Memory B cell (primary cell): ENCODE results near the gene GPAM.
"Not testable (repeated sequence)": the region's sequence is repeated elsewhere in the genome, so short reads cannot be mapped to it uniquely, and the experiment has no call there.

Experiments
- ATAC-seq: fragments of 150-1000 bp; cut with Tn5 transposase; 2 replicates; pipeline ENCODE4 v1.10.0; 2021; ENCODE audit warnings: low read depth, mild to moderate bottlenecking, moderate library complexity
- DNase-seq, 2 donors: peaks; one replicate each; pipeline ENCODE4 v3.0.0; 2022; ENCODE audit warnings: low spot score in 2 of 2
- H3K27ac Mint-ChIP-seq: one replicate; pipeline ENCODE4 v1.8.0; 2022; ENCODE audit warnings: mild to moderate bottlenecking, moderate library complexity, mixed read lengths
- H3K27me3 Mint-ChIP-seq: one replicate; pipeline ENCODE4 v1.8.0; 2022; ENCODE audit warnings: mixed read lengths
- H3K36me3 Mint-ChIP-seq: one replicate; pipeline ENCODE4 v1.8.0; 2022; ENCODE audit warnings: mild to moderate bottlenecking, mixed read lengths
- H3K4me1 Mint-ChIP-seq: one replicate; pipeline ENCODE4 v1.8.0; 2022; ENCODE audit warnings: mixed read lengths
- H3K4me3 Mint-ChIP-seq: one replicate; pipeline ENCODE4 v1.8.0; 2022; ENCODE audit warnings: mild to moderate bottlenecking, moderate library complexity, mixed read lengths
- H3K9me3 Mint-ChIP-seq: one replicate; pipeline ENCODE4 v1.8.0; 2022; ENCODE audit warnings: mixed read lengths

The GPAM gene

GRCh38 chr10:112208997-112209396 lies 25.4 kb upstream of the GPAM start:
- ATAC-seq (no peak), DNase-seq (no peak)
- Mint-ChIP-seq H3K36me3 (no peaks in the 10 kb centered on the region), H3K27me3 (peaks cover 1% of the 10 kb centered on the region), H3K4me1 (peaks cover 29% of the 10 kb centered on the region), H3K4me3 (no peak overlapping the region), H3K9me3 (no peaks in the 10 kb centered on the region), H3K27ac (no peak overlapping the region)

GRCh38 chr10:112208292-112208691 lies 24.7 kb upstream of the GPAM start:
- no peaks in the 10 kb centered on the region for H3K36me3 Mint-ChIP-seq
- H3K27me3 Mint-ChIP-seq = no peaks in the 10 kb centered on the region
- H3K27ac Mint-ChIP-seq = no peak overlapping the region
- no peaks in the 10 kb centered on the region for H3K9me3 Mint-ChIP-seq
- no peak overlapping the region for H3K4me3 Mint-ChIP-seq
- DNase-seq (no peak), ATAC-seq (no peak)
- peaks cover 24% of the 10 kb centered on the region for H3K4me1 Mint-ChIP-seq

GRCh38 chr10:112203328-112204076 lies 19.9 kb upstream of the GPAM start:
- peak; percentile 76 for ATAC-seq
- Mint-ChIP-seq H3K27me3 (no peaks in the 10 kb centered on the region), H3K9me3 (no peaks in the 10 kb centered on the region), H3K4me3 (peak overlapping the region; percentile 35), H3K36me3 (no peaks in the 10 kb centered on the region), H3K27ac (peak overlapping the region; percentile 79), H3K4me1 (peaks cover 11% of the 10 kb centered on the region)
- no peak for DNase-seq

- Mint-ChIP-seq H3K27ac (peak overlapping the region; percentile 79), H3K36me3 (no peaks in the 10 kb centered on the region), H3K27me3 (no peaks in the 10 kb centered on the region), H3K4me1 (peaks cover 11% of the 10 kb centered on the region), H3K4me3 (no peak overlapping the region), H3K9me3 (no peaks in the 10 kb centered on the region)
- DNase-seq = no peak
- peak; percentile 67 for ATAC-seq
These were observed 19.1 kb upstream of the GPAM start for GRCh38 chr10:112202561-112203241.

GRCh38 chr10:112202076-112202475 lies 18.5 kb upstream of the GPAM start:
- H3K27ac Mint-ChIP-seq = peak overlapping the region; percentile 79

GRCh38 chr10:112201334-112201733 lies 17.8 kb upstream of the GPAM start:
- Mint-ChIP-seq H3K4me1 (peaks cover 11% of the 10 kb centered on the region), H3K4me3 (no peak overlapping the region), H3K27ac (no peak overlapping the region), H3K9me3 (no peaks in the 10 kb centered on the region), H3K27me3 (no peaks in the 10 kb centered on the region), H3K36me3 (no peaks in the 10 kb centered on the region)
- ATAC-seq = no peak
- DNase-seq = no peak

More at GRCh38 chr10:112202076-112202475, 18.5 kb upstream of the GPAM start:
- no peak for ATAC-seq
- no peaks in the 10 kb centered on the region for H3K27me3 Mint-ChIP-seq
- H3K9me3 Mint-ChIP-seq = no peaks in the 10 kb centered on the region
- peaks cover 11% of the 10 kb centered on the region for H3K4me1 Mint-ChIP-seq
- H3K4me3 Mint-ChIP-seq = no peak overlapping the region
- H3K36me3 Mint-ChIP-seq = no peaks in the 10 kb centered on the region
- no peak for DNase-seq

- H3K36me3 Mint-ChIP-seq, H3K27ac Mint-ChIP-seq, H3K27me3 Mint-ChIP-seq, H3K9me3 Mint-ChIP-seq, ATAC-seq, DNase-seq, H3K4me3 Mint-ChIP-seq: not testable (repeated sequence)
- peaks cover 11% of the 10 kb centered on the region for H3K4me1 Mint-ChIP-seq
These were observed 16.7 kb upstream of the GPAM start for GRCh38 chr10:112200259-112200658.

- not testable (repeated sequence) for H3K27ac Mint-ChIP-seq
These were observed 14.1 kb upstream of the GPAM start for GRCh38 chr10:112197662-112198061.

GRCh38 chr10:112195224-112195623 lies 11.7 kb upstream of the GPAM start:
- Mint-ChIP-seq H3K27me3 (no peaks in the 10 kb centered on the region), H3K36me3 (no peaks in the 10 kb centered on the region), H3K9me3 (no peaks in the 10 kb centered on the region), H3K27ac (no peak overlapping the region), H3K4me1 (no peaks in the 10 kb centered on the region), H3K4me3 (no peak overlapping the region)
- ATAC-seq (no peak), DNase-seq (no peak)

More at GRCh38 chr10:112197662-112198061, 14.1 kb upstream of the GPAM start:
- not testable (repeated sequence) for H3K4me3 Mint-ChIP-seq, ATAC-seq, H3K4me1 Mint-ChIP-seq, DNase-seq, H3K36me3 Mint-ChIP-seq, H3K9me3 Mint-ChIP-seq, H3K27me3 Mint-ChIP-seq

- Mint-ChIP-seq H3K4me1 (no peaks in the 10 kb centered on the region), H3K36me3 (no peaks in the 10 kb centered on the region), H3K9me3 (peaks cover 2% of the 10 kb centered on the region), H3K4me3 (no peak overlapping the region), H3K27me3 (no peaks in the 10 kb centered on the region), H3K27ac (no peak overlapping the region)
- DNase-seq (no peak), ATAC-seq (no peak)
These were observed 8.2 kb upstream of the GPAM start for GRCh38 chr10:112191791-112192190.

GRCh38 chr10:112191041-112191590 lies 7.6 kb upstream of the GPAM start:
- no peaks in the 10 kb centered on the region for H3K27me3 Mint-ChIP-seq
- no peak for ATAC-seq
- H3K27ac Mint-ChIP-seq = no peak overlapping the region
- no peaks in the 10 kb centered on the region for H3K4me1 Mint-ChIP-seq
- H3K4me3 Mint-ChIP-seq = no peak overlapping the region
- peaks cover 2% of the 10 kb centered on the region for H3K9me3 Mint-ChIP-seq
- no peak for DNase-seq
- H3K36me3 Mint-ChIP-seq = no peaks in the 10 kb centered on the region

GRCh38 chr10:112189465-112189864 lies 5.9 kb upstream of the GPAM start:
- peaks cover 3% of the 10 kb centered on the region for H3K4me1 Mint-ChIP-seq
- no peaks in the 10 kb centered on the region for H3K36me3 Mint-ChIP-seq
- no peak overlapping the region for H3K27ac Mint-ChIP-seq
- no peak overlapping the region for H3K4me3 Mint-ChIP-seq
- H3K9me3 Mint-ChIP-seq = peaks cover 2% of the 10 kb centered on the region
- no peaks in the 10 kb centered on the region for H3K27me3 Mint-ChIP-seq
- no peak for DNase-seq
- no peak for ATAC-seq

GRCh38 chr10:112187527-112187926 lies 4.0 kb upstream of the GPAM start:
- Mint-ChIP-seq H3K27me3 (no peaks in the 10 kb centered on the region), H3K27ac (no peak overlapping the region), H3K9me3 (peaks cover 2% of the 10 kb centered on the region), H3K4me3 (no peak overlapping the region), H3K4me1 (peaks cover 12% of the 10 kb centered on the region), H3K36me3 (no peaks in the 10 kb centered on the region)
- DNase-seq (no peak), ATAC-seq (no peak)

- ATAC-seq = no peak
- H3K27ac Mint-ChIP-seq = no peak overlapping the region
- H3K4me1 Mint-ChIP-seq = peaks cover 12% of the 10 kb centered on the region
- no peaks in the 10 kb centered on the region for H3K27me3 Mint-ChIP-seq
- no peak for DNase-seq
- no peaks in the 10 kb centered on the region for H3K36me3 Mint-ChIP-seq
- H3K9me3 Mint-ChIP-seq = peaks cover 2% of the 10 kb centered on the region
- H3K4me3 Mint-ChIP-seq = no peak overlapping the region
These were observed 2.4 kb upstream of the GPAM start for GRCh38 chr10:112185959-112186358.
